Lower lobe of right lung (tissue), 2 donors: ENCODE measurements around the gene STON2. TPM values are rescaled to one million over a fixed set of nuclear protein-coding genes. Genes with fewer than 3 reads are reported as not detected.

Source experiments
- ATAC-seq, 2 donors: fragments of 200-7000 bp; cut with Tn5 transposase; one replicate each; pipeline ENCODE4 v1.9.1; 2020 to 2022; ENCODE audit warnings: mild to moderate bottlenecking in 2 of 2, moderate library complexity in 2 of 2
- DNase-seq: peaks from one replicate; pipeline ENCODE4 v3.0.0-alpha.2; 2020
- H3K27ac ChIP-seq: fragments of 200-600 bp; one replicate; pipeline ENCODE4 v1.8.0; 2022
- H3K27me3 ChIP-seq: fragments of 200-600 bp; one replicate; pipeline ENCODE4 v1.8.0; 2022; ENCODE audit warnings: low read depth
- H3K36me3 ChIP-seq: fragments of 200-600 bp; one replicate; pipeline ENCODE4 v1.8.0; 2022; ENCODE audit warnings: mild to moderate bottlenecking
- H3K4me1 ChIP-seq: fragments of 200-600 bp; one replicate; pipeline ENCODE4 v1.8.0; 2022
- H3K4me3 ChIP-seq: fragments of 200-600 bp; one replicate; pipeline ENCODE4 v1.8.0; 2022; ENCODE audit warnings: mild to moderate bottlenecking
- H3K9me3 ChIP-seq: fragments of 200-600 bp; one replicate; pipeline ENCODE4 v1.8.0; 2022
- intact Hi-C: fragments of 100-400 bp; cut with DNase I; formaldehyde crosslinking; loops from one replicate; pipeline ENCODE4 v1.11.0; 2022
- total RNA-seq: library from RNA; stranded (reverse); fragmentation: NEBNext Ultra II Directional; extraction: Animal tissue kit (Norgen Biotek cat#: 25700); gene quantifications from one replicate; pipeline ENCODE4 v1.2.1, GENCODE V29; 2021
- TF ChIP-seq, protein P1 (sequence below): fragments of 200-600 bp; IDR thresholded peaks from one replicate; pipeline ENCODE4 v1.8.0; 2022; ENCODE audit warnings: antibody characterized with exemption, mild to moderate bottlenecking
- donor health status: DM: no; HTN: yes; CAD: no; lungs with severe emphysema.

The STON2 gene
- total RNA-seq, 1 donor from 2014 or later = 34.3 TPM

DNA sequence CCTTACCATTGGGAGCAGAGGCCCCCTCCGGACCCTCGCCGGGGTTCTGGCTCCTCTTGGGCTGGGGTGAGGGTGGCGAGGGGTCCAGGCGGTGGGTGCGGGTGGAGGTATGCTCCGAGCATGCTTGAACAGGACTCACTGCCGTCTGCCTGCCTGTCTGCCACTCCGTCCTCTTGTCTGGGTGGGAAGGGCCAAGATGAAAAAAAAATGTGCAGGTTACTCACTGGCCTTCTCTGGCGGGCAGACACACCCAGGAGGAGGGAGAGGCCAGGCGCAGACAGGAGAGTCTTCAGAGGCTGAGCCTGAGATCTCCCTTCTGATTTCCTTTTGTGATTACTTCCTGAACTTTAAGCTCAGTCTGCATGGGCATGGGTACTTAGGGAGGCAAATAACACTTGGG lies 76.1 kb downstream of the STON2 start:
- H3K4me1 ChIP-seq = no peaks in the 10 kb centered on the region
- H3K27ac ChIP-seq = no peak overlapping the region
- intact Hi-C loops = no loop called here
- ATAC-seq = peak; percentile 86 to 96
- TF ChIP-seq, protein P1, sequence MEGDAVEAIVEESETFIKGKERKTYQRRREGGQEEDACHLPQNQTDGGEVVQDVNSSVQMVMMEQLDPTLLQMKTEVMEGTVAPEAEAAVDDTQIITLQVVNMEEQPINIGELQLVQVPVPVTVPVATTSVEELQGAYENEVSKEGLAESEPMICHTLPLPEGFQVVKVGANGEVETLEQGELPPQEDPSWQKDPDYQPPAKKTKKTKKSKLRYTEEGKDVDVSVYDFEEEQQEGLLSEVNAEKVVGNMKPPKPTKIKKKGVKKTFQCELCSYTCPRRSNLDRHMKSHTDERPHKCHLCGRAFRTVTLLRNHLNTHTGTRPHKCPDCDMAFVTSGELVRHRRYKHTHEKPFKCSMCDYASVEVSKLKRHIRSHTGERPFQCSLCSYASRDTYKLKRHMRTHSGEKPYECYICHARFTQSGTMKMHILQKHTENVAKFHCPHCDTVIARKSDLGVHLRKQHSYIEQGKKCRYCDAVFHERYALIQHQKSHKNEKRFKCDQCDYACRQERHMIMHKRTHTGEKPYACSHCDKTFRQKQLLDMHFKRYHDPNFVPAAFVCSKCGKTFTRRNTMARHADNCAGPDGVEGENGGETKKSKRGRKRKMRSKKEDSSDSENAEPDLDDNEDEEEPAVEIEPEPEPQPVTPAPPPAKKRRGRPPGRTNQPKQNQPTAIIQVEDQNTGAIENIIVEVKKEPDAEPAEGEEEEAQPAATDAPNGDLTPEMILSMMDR = no peak
- no peaks in the 10 kb centered on the region for H3K9me3 ChIP-seq
- peak; percentile 47 for DNase-seq
- no peaks in the 10 kb centered on the region for H3K27me3 ChIP-seq
- H3K4me3 ChIP-seq = peak overlapping the region; percentile 35
- no peaks in the 10 kb centered on the region for H3K36me3 ChIP-seq

DNA sequence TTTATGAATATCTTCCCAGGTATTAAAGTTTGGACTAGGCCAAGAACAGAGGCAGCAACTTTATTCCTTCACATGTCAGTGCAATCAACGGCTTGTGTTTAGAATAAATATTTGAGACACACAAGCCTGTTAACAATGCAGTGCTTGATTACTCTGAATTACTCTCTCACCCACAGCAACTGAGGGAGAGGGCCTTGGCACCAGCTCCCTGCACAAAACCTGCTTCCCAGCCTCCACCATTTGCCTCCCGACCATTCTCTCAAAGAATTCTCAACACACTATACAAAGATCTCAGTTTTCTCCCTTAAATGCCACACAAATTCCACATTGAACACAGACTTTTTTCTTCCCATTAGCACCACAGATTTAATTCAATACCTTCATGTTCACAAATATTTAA lies 77.0 kb downstream of the STON2 start:
- no peak overlapping the region for H3K27ac ChIP-seq
- intact Hi-C loops = no loop called here
- DNase-seq = no peak
- peak in 1 of 2 donors; percentile 33 for ATAC-seq
- peak overlapping the region; percentile 35 for H3K4me3 ChIP-seq
- TF ChIP-seq, protein P1 = no peak
- H3K27me3 ChIP-seq = no peaks in the 10 kb centered on the region
- H3K4me1 ChIP-seq = no peaks in the 10 kb centered on the region
- no peaks in the 10 kb centered on the region for H3K9me3 ChIP-seq
- no peaks in the 10 kb centered on the region for H3K36me3 ChIP-seq

DNA sequence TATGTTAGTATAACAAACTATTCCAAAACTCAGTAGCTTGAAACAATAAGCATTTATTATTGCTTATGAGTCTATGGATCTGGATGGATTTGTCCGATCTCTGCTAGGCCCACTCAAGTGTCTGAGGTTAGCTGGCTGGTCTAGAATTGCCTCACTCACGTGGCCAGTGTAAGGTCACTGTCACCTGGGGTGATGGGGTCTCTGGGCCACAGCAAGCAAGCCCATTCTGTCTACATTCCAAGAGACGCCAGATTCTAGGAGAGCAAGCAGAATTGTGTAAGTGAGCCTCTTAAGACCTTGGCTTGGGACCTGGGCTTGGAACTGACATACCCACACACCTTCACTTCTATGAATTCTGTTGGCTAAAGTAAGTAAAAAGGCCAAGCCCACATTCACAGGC lies 80.2 kb downstream of the STON2 start:
- Histone ChIP-seq H3K9me3 (no peaks in the 10 kb centered on the region), H3K4me3 (no peak overlapping the region), H3K27me3 (no peaks in the 10 kb centered on the region), H3K27ac (no peak overlapping the region), H3K36me3 (no peaks in the 10 kb centered on the region), H3K4me1 (no peaks in the 10 kb centered on the region)
- TF ChIP-seq, protein P1 = no peak
- intact Hi-C loops = no loop called here
- ATAC-seq (no peak), DNase-seq (no peak)

DNA sequence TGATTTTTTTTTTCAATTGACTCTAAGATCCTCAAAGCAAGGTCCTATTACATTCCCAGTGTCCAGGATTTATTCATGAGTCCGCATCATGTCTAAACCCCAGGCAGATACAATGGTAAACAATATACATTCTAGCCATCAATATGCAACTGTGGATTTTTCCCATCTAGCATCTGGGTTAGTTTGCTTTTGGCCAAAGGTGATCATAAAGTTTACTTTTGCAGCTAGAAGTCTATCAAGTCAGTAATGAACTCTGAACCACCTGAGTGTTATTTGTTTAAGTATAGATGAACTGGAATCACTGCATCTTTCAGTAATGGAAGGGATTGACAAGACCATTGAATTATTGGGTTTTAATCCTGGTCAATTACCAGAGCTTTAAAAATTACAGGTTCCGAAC lies 80.8 kb downstream of the STON2 start:
- Histone ChIP-seq H3K4me3 (no peak overlapping the region), H3K9me3 (no peaks in the 10 kb centered on the region), H3K27ac (no peak overlapping the region), H3K27me3 (no peaks in the 10 kb centered on the region), H3K36me3 (no peaks in the 10 kb centered on the region), H3K4me1 (no peaks in the 10 kb centered on the region)
- TF ChIP-seq, protein P1 = no peak
- intact Hi-C loops = no loop called here
- no peak for DNase-seq
- ATAC-seq = no peak

DNA sequence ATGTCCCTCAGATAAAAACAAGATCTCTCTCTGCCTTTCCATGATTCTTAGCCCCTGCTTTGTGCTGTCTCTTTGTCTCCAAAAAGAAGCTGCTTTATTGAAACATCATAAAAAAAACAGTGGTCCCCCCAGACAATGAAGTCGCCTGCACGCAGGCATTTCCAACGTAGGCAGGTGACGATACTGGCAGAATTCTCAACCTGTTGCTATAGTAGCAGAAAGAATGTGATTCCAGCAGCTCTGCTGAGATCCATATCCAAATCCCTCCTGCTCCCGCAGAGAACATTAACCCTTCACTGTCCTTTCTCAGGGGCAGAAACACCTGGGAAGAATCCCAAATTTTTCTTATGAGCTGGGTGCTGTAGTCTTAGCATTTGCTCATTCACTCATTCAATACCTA lies 84.8 kb downstream of the STON2 start:
- DNase-seq (no peak), ATAC-seq (no peak)
- no peaks in the 10 kb centered on the region for H3K36me3 ChIP-seq
- H3K4me3 ChIP-seq = no peak overlapping the region
- no peak overlapping the region for H3K27ac ChIP-seq
- TF ChIP-seq, protein P1 = no peak
- peaks cover 7% of the 10 kb centered on the region for H3K4me1 ChIP-seq
- no peaks in the 10 kb centered on the region for H3K27me3 ChIP-seq
- intact Hi-C loops = no loop called here
- H3K9me3 ChIP-seq = no peaks in the 10 kb centered on the region
